Stimulated activated CD4-positive, alpha-beta T cell treated with anti-CD3 and anti-CD28 coated beads, Interleukin-15, amount 100 ng/mL, for 1 hour (primary cell): ENCODE data around the gene ARCN1.

ENCODE experiments used
- DNase-seq, 2 donors: peaks; one replicate each; pipeline ENCODE4 v3.0.0-alpha.2; 2020; ENCODE audit warnings: low read depth in 1 of 2, low spot score in 1 of 2

The ARCN1 gene

DNA sequence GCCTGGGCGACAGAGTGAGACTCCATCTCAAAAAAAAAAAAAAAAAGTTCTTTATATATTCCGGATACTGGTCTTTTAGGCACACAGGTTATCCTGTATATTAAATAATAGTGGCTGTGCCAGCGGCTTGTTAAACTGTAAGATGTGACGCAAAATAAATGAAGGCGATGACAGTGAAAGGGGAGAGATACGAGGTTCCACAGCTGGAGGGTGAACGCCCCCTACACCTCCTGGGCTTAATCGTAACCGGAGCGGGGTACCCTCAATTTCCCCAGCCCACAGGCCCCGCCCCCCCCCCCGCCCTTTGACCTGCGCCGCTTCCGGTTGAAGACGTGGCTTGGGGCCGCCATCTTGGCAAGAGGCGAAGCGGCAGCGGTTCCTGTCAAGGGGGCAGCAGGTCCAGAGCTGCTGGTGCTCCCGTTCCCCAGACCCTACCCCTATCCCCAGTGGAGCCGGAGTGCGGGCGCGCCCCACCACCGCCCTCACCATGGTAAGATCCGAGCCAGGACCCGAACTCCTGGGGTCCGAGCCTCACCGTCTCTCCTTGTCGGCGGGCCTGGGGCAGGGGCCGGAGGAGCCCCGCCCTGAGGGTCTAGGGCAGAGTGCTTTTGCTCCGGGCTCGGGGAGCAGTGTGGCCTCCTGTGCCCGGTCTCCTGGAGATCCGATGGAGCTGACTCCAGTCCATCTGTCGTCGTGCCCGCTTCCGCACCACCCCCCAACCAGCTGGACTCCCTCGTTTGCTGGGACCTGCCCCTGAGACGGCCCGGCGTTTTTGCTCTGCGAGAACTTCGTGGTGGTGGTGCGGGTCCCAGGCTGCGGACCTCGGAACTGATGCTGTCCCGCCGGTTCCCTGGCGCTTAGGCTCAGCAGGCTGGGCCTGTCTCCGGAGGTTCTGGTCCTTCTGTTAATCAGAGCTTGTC is at the start of gene ARCN1:
Gene ARCN1 (plus strand): TSS at position 349 of the 920 bp plus-strand sequence. CDS start 139 bp downstream, at position 488.
- peak; percentile 58 to 60 for DNase-seq

- DNase-seq, result no peak
These were observed 49.6 kb upstream of the ARCN1 start for GRCh38 chr11:118522571-118523072.

GRCh38 chr11:118524356-118524755 is 47.9 kb upstream of the ARCN1 start:
- DNase-seq, result no peak

GRCh38 chr11:118524757-118525470 is 47.3 kb upstream of the ARCN1 start:
- no peak for DNase-seq

DNA sequence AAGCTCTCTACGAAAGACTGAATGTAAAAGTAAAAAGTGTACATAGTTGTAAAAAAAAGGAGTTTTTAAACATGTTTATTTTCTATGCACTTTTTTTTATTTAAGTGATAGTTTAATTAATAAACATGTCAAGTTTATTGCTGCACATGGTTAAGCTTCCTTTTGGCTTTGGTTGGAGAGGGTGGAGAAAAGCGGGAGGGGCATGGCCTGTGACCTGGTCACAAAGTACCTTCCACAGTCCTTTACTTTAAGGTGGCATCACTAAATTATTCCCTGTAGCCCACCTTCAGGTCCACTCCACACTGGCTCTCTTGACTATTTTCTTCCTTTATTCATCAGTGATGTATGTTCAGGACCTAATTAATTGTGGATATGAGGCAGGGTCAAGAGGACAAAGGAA is 45.5 kb upstream of the ARCN1 start:
- DNase-seq, result no peak

DNA sequence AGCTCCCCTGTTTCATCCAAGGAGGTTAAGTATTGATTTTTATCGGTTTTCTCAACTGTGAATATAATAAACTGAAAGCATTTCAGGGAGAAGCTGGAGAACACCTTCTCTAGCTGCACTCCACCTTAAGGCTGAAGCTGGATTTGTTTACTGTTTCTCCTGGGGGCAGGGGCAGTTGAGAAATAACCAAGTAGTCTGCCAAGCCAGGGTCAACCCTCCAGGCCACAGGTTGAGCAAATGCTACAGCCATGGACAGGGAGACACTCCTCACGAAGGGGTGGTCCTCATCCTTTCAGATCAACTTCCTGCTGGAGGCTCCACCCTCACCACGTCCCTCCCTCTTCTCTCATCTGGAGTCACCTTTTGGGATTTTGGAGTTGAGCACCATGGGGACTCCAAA is 45.1 kb upstream of the ARCN1 start, which contains the start of gene TTC36:
Gene TTC36 (plus strand): TSS at position 366 of the 400 bp plus-strand sequence. CDS start 21 bp downstream, at position 387.
- DNase-seq, result no peak

- DNase-seq, result no peak
These were observed 43.7 kb upstream of the ARCN1 start for GRCh38 chr11:118528511-118528910.

DNA sequence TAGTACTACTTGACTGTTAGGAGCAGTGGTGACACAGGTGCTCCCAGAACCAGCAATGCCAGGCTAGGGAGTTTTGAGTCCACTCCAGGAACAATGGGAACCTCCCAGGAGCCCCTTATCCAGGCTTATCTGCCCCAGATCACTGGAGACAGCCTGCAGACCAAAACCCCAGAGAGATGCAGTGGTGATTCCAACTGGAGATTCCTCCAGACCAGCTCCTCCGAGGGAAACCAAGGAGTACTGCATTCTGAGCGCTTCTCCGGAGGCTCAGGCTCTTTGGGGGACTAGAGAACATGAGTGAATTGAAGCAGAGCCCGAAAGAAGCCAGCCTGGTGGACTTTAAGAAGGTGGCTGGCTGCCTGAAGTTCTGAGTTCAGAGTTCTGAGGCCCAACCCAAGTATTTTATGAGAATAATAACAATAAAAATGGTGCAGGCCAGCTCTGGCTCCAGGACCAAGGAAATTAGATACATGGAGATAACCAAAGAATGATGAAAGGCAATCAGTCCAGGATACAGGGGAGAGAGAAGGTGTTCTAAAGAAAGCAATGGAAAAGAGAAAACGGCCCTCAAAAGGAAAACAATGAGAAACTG is 42.5 kb upstream of the ARCN1 start:
- no peak for DNase-seq

- no peak for DNase-seq
These were observed 42.0 kb upstream of the ARCN1 start for GRCh38 chr11:118530180-118530682.

DNA sequence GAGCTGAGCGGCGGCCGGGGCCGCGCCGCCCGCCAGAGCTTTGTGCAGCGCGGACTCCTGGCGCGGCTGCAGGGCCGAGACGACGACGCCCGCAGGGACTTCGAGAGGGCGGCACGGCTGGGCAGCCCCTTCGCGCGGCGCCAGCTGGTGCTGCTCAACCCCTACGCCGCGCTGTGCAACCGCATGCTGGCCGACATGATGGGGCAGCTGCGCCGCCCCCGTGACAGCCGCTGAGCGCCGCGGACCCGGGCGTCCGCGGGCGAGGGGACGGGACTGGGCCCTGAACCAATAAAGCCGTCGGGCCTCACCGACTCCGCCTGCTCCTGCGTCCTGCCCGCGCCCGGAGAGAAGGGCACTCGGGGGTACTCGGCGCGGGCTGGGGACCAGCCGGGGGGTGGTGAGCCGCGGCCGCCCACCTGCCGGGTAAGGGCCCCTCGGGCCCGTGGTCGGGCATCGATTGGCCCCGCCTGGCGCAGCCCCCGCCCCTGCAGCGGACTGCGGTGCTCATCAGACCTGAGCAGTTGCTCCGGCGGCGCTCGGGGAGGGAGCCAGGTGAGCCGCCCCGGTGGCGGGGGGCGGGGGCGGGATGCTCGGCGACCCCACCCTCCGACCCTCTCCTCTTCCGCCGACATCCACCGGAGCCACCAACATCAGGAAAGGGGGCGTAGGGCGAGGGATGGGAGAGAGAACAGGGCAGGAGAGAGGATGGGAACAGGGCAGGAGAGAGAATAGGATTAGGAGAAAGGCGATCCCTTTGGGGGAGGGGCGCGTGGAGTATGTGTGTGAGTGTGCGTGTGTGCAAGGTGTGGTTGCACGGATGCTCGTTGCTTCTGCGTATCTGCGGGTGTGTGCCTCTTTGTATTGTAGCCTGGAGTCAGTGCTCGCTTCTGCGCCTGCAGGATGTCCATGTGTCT is 41.3 kb upstream of the ARCN1 start, which contains the start of gene TMEM25:
Gene TMEM25 (plus strand): TSS at position 510 of the 914 bp plus-strand sequence. CDS start 610 bp downstream, outside the sequence.
- DNase-seq, result peak; percentile 50 to 70

DNA sequence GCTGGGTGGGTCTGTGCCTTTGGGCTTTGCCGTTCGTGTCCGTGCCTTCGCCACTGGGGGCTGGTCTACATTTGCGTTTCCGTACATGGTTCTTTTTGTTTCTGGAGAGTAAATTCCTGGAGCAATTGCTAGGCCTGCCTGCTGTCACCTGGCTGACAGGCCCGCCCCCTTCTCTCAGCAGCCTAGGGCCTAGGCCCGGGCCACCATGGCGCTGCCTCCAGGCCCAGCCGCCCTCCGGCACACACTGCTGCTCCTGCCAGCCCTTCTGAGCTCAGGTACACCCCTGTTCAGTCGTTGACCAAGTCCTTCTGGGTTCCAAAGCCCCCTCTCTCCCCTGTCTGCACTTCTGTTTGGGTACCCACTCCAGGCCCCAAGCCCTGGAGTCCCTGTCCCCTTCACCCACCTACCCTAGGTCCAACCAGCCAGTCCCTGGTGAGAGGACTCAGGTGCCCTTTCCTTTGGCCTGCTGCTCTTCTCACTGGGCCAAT is 40.6 kb upstream of the ARCN1 start:
- peak in 1 of 2 donors; percentile 5 for DNase-seq

DNA sequence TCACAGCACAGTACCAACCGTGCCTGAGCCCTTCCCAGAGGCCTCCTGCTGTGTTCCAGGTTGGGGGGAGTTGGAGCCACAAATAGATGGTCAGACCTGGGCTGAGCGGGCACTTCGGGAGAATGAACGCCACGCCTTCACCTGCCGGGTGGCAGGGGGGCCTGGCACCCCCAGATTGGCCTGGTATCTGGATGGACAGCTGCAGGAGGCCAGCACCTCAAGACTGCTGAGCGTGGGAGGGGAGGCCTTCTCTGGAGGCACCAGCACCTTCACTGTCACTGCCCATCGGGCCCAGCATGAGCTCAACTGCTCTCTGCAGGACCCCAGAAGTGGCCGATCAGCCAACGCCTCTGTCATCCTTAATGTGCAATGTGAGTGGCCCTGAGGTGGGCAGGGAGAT is 40.1 kb upstream of the ARCN1 start:
- DNase-seq, result no peak

GRCh38 chr11:118532852-118533768 is 39.1 kb upstream of the ARCN1 start:
- DNase-seq, result no peak

- DNase-seq, result no peak
These were observed 38.2 kb upstream of the ARCN1 start for GRCh38 chr11:118533769-118534729.

GRCh38 chr11:118535261-118535660 is 36.9 kb upstream of the ARCN1 start:
- no peak for DNase-seq

DNA sequence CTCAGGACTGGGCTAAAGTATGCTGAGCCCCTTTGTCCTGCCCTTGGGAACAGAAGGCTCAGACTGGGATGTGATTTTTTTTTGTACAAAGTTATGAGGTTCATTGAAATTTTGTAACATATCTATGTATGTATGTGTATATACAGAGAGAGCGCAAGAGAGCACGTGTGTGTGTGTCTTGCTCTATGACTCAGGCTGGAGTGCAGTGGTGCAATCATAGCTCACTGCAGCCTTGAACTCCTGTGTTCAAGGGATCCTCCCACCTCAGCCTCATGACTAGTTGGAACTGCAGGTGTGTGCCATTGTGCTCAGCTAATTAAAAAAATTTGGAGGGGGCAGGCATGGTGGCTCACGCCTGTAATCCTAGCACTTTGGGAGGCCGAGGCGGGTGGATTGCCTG is 35.5 kb upstream of the ARCN1 start:
- no peak for DNase-seq

GRCh38 chr11:118537409-118537980 is 34.7 kb upstream of the ARCN1 start:
- no peak for DNase-seq
